Glomerular endothelial cell (primary cell): ENCODE results near the gene NCAPH2. TPM values are rescaled to one million over a fixed set of nuclear protein-coding genes. Genes with fewer than 3 reads are reported as not detected.

ENCODE experiments used
- DNase-seq: peaks from one replicate; pipeline ENCODE4 v3.0.0-alpha.2; 2011; ENCODE audit warnings: low read depth, low spot score; ENCODE audit errors: extremely low read depth
- total RNA-seq: library from RNA; depleted of rRNA; stranded (reverse); fragments of >200 nt; gene quantifications from 2 replicates; pipeline ENCODE4 v1.2.3, GENCODE V29; 2015

Gene NCAPH2
- total RNA-seq, 1 donor from 2014 or later = 30.9 TPM

- DNase-seq = no peak
These were observed 37.7 kb downstream of the NCAPH2 start, which contains the start of gene KLHDC7B for GRCh38 chr22:50545522-50546325. Gene KLHDC7B, plus strand, starts transcription at chr22:50545899. Its CDS starts 345 bp downstream, at chr22:50546244.

DNA sequence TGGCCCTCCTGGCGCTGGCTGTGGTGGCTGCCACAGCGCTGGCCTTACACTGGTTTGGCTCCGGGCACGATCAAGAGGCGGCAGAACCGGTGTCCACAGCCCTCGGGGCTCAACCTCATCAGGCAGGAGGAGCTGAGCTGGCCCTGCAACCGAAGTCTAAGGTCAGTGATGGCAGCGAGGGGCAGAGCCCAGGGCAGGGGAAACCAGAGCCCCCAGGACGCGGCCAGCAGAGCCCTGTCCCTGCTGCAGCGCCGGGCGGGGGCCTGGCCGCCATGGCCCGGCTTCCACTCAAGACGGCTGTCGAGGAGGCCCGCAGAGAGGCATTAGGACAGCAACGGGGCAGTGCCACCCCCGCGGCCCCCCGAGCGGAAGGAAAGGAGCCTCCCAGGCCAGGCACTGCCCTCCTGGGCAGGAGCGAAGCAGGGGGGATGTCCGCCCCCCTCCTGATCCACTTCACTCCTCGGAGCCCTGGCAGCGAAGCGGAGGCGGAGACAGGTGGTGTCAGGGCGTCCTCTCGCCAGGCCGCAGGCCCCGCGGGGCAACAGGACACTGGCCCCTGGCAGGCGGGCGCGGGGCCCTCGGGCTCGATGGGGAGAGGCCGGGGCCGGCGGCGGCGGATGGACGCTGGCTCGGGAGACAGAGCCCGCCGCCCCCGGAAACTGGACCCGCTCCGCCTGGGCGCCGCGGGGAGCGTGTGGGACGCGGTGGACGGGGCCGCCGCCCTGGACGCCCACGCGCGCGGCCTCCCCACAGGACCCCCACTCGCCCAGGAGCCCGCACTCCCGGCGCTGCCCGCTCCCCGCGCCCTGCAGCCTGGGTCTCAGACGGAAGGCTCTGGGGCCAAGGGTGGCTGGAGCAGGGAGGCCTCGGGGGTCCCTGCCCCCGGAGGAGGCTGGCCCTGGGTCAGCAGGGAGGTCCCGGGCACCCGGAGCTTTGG lies 38.6 kb downstream of the NCAPH2 start:
- no peak for DNase-seq

- DNase-seq = no peak
These were observed 39.4 kb downstream of the NCAPH2 start for GRCh38 chr22:50547263-50547985.

- DNase-seq = no peak
These were observed 40.3 kb downstream of the NCAPH2 start for GRCh38 chr22:50548040-50548920.

DNA sequence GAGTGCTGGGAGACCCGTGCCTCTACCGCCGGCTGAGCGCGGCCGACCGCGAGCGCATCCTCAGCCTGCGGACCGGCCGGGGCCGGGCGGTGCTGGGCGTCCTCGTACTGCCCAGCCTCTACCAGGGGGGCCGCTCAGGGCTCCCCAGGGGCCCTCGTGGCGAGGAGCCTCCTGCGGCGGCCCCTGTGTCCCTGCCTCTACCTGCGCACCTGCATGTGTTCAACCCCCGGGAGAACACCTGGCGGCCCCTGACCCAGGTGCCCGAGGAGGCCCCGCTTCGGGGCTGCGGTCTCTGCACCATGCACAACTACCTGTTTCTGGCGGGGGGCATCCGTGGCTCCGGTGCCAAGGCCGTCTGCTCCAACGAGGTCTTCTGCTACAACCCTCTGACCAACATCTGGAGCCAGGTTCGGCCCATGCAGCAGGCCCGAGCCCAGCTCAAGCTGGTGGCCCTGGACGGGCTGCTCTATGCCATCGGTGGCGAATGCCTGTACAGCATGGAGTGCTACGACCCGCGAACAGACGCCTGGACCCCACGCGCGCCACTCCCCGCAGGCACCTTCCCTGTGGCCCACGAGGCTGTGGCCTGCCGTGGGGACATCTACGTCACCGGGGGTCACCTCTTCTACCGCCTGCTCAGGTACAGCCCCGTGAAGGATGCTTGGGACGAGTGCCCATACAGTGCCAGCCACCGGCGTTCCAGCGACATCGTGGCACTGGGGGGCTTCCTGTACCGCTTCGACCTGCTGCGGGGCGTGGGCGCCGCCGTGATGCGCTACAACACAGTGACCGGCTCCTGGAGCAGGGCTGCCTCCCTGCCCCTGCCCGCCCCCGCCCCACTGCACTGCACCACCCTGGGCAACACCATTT lies 41.1 kb downstream of the NCAPH2 start:
- no peak for DNase-seq

- no peak for DNase-seq
These were observed 42.4 kb downstream of the NCAPH2 start for GRCh38 chr22:50550395-50550794.

DNA sequence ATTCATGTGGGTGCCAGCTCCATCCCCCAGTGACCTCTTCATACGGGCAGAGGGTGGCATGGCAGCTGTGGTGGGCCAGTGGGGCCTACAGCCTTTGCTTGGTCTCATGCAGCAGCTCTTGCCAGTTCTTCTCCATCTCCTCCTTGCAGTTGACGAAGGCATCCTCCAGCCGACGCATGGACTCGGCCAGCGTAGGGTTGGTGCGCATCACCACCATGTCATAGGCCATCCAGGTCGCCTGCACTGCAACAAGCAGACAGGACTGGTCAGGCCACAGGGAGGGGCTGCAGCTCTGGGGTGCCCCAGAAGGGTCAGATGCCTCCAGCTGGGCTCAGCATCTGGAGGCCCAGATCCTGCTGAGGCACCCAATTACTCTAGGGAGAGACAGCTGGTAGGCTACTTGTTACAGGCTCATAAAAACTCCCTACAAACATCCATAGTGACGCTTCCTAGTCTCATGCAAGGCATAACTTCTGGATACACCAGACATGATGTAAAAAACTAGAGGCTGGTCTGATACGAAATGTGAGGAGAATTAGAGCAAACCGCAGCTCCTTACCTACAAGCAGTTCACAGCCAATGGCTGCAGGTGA lies 43.2 kb downstream of the NCAPH2 start:
- DNase-seq = no peak

- no peak for DNase-seq
These were observed 45.3 kb downstream of the NCAPH2 start for GRCh38 chr22:50553310-50553709.

DNA sequence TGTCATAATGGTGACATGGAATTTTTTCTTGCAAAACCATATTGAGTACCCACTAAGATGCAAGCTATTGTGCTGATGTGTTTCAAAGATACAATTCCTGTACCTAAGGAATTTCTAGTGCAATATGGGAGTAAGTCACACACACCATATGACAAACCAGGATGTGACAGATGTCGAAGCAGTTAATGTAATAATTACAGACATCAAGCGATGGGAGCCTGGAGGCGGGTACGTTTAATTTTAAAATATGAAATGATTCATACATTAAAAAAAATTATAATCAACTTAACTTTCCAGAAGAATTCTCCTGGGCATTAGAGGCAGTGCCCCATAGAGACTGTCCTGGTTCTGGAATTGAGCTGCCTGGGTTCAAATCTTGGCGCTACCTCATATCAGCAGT lies 48.7 kb downstream of the NCAPH2 start:
- DNase-seq = no peak

DNA sequence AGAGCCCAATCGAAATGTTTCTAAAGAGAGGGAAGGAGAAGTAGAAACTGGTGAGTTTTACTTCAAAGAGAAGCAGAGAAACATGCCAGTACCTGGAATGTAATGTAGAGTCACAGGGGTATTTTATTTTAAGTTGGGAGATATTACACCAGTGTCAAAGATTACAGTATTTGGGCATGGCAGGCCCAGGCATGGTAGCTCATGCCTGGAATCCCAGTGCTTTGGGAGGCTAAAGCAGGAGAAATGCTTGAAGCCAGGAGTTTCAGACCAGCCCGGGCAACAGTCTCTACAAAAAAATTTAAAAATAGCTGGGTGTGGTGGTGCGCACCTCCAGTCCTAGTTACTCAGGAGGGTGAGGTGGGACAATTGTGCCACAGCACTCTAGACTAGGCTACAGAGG lies 52.0 kb downstream of the NCAPH2 start:
- no peak for DNase-seq

DNA sequence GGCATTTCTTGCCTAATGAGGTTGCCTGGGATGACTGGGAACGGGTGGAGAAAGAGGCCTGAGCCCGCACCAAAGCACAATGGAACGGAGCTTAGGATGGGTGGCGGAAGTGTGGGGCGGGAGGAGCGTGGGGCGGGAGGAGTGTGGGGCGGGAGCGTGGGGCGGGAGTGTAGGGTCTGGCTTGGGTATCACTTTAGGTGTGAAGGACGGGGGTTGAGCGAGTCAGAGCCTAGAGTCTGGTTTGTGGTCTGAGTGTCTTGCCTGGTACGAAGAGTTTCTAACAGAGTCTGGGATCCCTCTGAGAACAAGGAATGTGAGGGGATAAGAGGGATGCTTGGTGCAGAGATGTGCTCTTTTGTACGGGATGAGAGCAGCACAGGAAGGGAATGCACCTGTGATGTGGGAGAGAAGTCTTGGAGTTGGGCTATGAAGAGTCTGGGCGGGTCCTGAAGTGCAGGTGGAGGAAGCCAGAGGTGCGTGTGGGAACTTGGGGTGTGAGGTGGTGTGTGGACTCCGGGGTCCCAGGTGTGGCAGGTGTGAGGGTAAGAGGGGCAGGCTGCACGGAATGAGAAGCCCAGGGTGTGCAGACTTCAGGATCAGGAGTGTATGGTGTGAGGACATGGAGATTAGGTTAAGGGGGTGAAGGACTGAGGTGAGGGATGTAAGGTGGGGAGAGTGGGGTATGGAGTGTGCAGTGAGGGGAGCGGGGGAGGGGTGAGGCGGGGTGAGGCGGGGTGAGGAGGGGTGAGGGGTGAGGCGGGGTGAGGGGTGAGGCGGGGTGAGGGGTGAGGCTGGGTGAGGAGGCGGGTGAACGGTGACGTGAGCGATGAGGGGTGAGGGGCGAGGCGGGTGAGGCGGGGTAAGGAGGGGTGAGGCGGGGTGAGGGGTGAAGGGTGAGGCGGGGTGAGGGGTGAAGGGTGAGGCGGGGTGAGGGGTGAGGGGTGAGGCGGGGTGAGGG lies 53.7 kb downstream of the NCAPH2 start:
- no peak for DNase-seq

DNA sequence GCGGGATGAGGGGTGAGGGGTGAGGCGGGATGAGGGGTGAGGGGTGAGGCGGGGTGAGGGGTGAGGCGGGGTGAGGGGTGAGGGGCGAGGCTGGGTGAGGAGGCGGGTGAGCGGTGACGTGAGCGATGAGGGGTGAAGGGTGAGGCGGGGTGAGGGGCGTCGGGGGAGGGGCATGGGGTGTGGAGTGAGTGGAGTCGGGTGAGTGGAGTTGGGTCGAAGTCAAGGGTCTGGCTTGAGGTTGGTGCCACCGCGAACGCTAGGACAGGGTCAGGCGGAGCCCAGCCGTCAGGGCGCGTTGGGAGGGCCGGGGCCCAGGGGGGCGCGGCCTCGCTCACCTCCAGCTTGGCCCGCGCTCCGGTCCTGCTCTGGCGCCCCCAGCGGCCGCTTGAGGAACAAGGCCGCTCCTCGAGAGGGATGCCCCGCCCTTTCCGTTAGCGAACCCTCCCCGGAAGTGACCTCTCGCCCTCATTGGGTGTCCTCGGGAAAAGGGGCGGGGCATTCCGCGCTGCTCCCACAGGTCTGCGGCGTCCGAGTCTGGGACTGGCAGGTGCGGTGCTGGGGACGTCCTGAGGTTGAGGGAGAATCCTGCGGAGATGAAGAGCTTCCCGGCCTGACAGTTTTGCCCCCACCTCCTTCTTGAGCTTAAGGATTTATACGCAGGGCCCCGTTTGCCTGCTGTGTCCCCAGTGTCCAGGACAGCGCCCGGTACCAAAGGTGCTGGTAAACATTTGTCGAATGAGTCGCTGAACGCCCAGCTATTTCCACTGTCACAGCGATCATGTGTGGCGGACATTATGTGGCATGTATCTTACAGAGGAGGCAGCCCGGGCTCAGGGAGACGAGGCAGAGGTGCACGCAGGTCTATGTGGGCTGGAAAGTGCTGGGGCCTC lies 54.7 kb downstream of the NCAPH2 start, which contains the start of gene SYCE3:
Gene SYCE3, minus strand, starts transcription at position 397 of the 890 bp plus-strand sequence. CDS start 6,514 bp downstream, outside the sequence.
- no peak for DNase-seq

DNA sequence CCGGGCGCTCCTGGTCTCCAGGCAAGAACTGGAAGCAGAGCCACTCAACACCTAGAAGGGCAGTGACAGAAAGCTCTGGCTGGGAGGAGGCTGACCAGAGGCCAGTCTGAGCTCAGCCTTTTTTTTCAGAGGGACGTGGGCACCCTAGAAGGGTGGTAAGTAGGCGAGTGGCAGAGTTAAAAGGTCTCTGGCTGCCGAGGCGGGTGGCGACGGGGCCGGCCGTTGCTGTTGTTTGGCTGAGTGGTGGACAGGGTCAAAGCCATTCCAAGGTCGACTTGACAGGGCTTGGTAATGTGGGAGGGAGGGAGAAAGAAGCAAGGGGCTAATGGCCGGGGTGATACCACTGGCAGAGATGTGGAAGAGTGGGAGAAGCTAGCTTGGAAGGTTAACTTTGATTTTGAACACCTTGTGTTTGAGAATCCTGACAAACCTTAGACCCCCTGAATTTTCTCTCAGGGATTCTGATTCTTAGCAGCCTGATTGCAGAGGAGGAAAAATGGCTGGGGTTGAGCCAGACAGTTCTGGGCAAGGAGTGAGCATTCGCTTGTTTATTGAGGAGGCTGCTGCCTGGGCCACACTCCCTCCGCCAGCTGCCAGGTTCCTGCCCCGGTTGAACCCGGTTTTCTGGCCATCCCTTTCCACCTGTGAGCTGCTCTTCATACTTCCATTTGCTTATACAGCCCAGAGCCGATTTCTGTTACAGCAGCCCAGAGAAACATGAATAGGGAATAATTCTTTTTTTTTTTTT lies 55.6 kb downstream of the NCAPH2 start:
- no peak for DNase-seq

- DNase-seq = no peak
These were observed 56.3 kb downstream of the NCAPH2 start for GRCh38 chr22:50564289-50564688.

GRCh38 chr22:50567721-50568252 lies 59.8 kb downstream of the NCAPH2 start:
- no peak for DNase-seq
